Gastroesophageal sphincter (tissue), 3 donors: ENCODE results near the gene PARD3B.

Experiments
- CTCF ChIP-seq, 4 experiments: fragments of 200-600 bp in 2 of 4; fragments of 450-650 bp in 2 of 4; sonication (generic) in 1 of 4; IDR thresholded peaks; one replicate each; pipeline ENCODE4 v1.5.1; 2017 to 2019; ENCODE audit warnings: antibody characterized with exemption in 4 of 4, mild to moderate bottlenecking in 2 of 4, moderate library complexity in 2 of 4
- EP300 ChIP-seq: sonication (generic); formaldehyde crosslinking; IDR thresholded peaks from one replicate; pipeline ENCODE4 v1.6.1; 2017; ENCODE audit warnings: antibody characterized with exemption, mild to moderate bottlenecking

- TF ChIP-seq CTCF (IDR thresholded peaks at IDR 0.05), result no peak
- TF ChIP-seq EP300, result no peak
Measured at GRCh38 chr2:205198140-205198525, 652.9 kb downstream of the PARD3B start.
